Measurements from ENCODE around the gene ZNF593.

Gene ZNF593

GRCh38 chr1:26213335-26213905, 43.7 kb downstream of the ZNF593 start:
- DNase-seq: no peak

GRCh38 chr1:26215246-26215645, 45.5 kb downstream of the ZNF593 start:
- DNase-seq: no peak

- no peak for DNase-seq
Measured at GRCh38 chr1:26218906-26219494, 49.3 kb downstream of the ZNF593 start.
